Endodermal cell (in vitro differentiated cells): ENCODE measurements around the gene RNF150. TPM values are rescaled to one million over a fixed set of nuclear protein-coding genes. Genes with fewer than 3 reads are reported as not detected.

Experiments used
- DNase-seq: peaks from one replicate; pipeline ENCODE4 v3.0.0-alpha.2; 2017
- H3K27ac ChIP-seq: 2 replicates; pipeline ENCODE4 v1.5.1; 2013; ENCODE audit warnings: mild to moderate bottlenecking, low read depth, low read length, moderate library complexity
- H3K27me3 ChIP-seq: 2 replicates; pipeline ENCODE4 v1.6.1; 2013; ENCODE audit warnings: mild to moderate bottlenecking, low read length, moderate library complexity; ENCODE audit not compliant: insufficient read depth, control insufficient read depth, poor library complexity, severe bottlenecking
- H3K36me3 ChIP-seq: 2 replicates; pipeline ENCODE4 v1.7.0; 2013; ENCODE audit warnings: mild to moderate bottlenecking, low read length, moderate library complexity; ENCODE audit not compliant: control insufficient read depth, insufficient read depth
- H3K4me1 ChIP-seq: one replicate; pipeline ENCODE4 v1.7.0; 2013; ENCODE audit warnings: low read length; ENCODE audit not compliant: control insufficient read depth, insufficient read depth
- H3K4me3 ChIP-seq: 2 replicates; pipeline ENCODE4 v1.5.1; 2013; ENCODE audit warnings: mild to moderate bottlenecking, low read length, moderate library complexity
- H3K9ac ChIP-seq: 2 replicates; pipeline ENCODE4 v1.6.1; 2013; ENCODE audit warnings: mild to moderate bottlenecking, low read length, moderate library complexity; ENCODE audit not compliant: poor library complexity, severe bottlenecking; ENCODE audit errors: extremely low read depth
- H3K9me3 ChIP-seq: 2 replicates; pipeline ENCODE4 v1.6.1; 2013; ENCODE audit warnings: mild to moderate bottlenecking, low read length, moderate library complexity; ENCODE audit not compliant: control insufficient read depth
- H3K27ac Mint-ChIP-seq: 2 replicates; pipeline ENCODE4 v1.8.0; 2020; ENCODE audit warnings: mixed read lengths
- H3K27me3 Mint-ChIP-seq: 2 replicates; pipeline ENCODE4 v1.8.0; 2021; ENCODE audit warnings: mild to moderate bottlenecking, mixed read lengths; ENCODE audit not compliant: insufficient read depth
- H3K36me3 Mint-ChIP-seq: 2 replicates; pipeline ENCODE4 v1.8.0; 2020; ENCODE audit warnings: low read depth, mixed read lengths
- H3K4me1 Mint-ChIP-seq: 2 replicates; pipeline ENCODE4 v1.8.0; 2020; ENCODE audit warnings: mixed read lengths
- H3K4me3 Mint-ChIP-seq: 2 replicates; pipeline ENCODE4 v1.8.0; 2020; ENCODE audit warnings: mild to moderate bottlenecking, moderate library complexity, mixed read lengths
- H3K9me3 Mint-ChIP-seq: 2 replicates; pipeline ENCODE4 v1.8.0; 2020; ENCODE audit warnings: mild to moderate bottlenecking, mixed read lengths
- CTCF ChIP-seq: fragments of 200-600 bp; sonication (generic); conservative IDR thresholded peaks from 2 replicates; pipeline ENCODE4 v1.5.0; 2021; ENCODE audit warnings: antibody characterized with exemption, mild to moderate bottlenecking
- WGBS, 2 experiments: methylation state at CpG; one replicate each; pipeline versions ENCODE4 v1.1.5 to v1.1.7; 2013; ENCODE audit warnings: missing lambda C conversion rate in 2 of 2, mixed read lengths in 1 of 2; ENCODE audit not compliant: insufficient coverage in 1 of 2, insufficient read length in 1 of 2; 5-methylcytosine and 5-hydroxymethylcytosine counted together
- total RNA-seq, 2 donors: library from RNA; stranded (reverse); fragmentation: NEBNext Ultra II Directional in 1 of 2; extraction: Animal tissue kit (Norgen Biotek cat#: 25700) in 1 of 2; gene quantifications; 2 replicates in 1 of 2; 3 replicates in 1 of 2; pipeline ENCODE4 v1.2.1, GENCODE V29; 2021

RNF150 gene
- total RNA-seq, 2 donors from 2014 or later: 8.2 to 10.4 TPM

- Histone ChIP-seq H3K4me1 (peaks cover 15% of the 10 kb centered on the region), H3K27me3 (no peaks in the 10 kb centered on the region), H3K4me3 (peak overlapping the region; percentile 4), H3K9ac (no peak overlapping the region), H3K36me3 (no peaks in the 10 kb centered on the region), H3K27ac (no peak overlapping the region), H3K9me3 (peaks cover 11% of the 10 kb centered on the region)
- 94% methylated on average over 2 of the region's 2 CpGs; no CpG with 5 or more reads in 1 of the 2 experiments for WGBS, 2 experiments
- Mint-ChIP-seq H3K4me1 (peaks cover 19% of the 10 kb centered on the region), H3K4me3 (no peak overlapping the region), H3K27me3 (no peaks in the 10 kb centered on the region), H3K27ac (no peak overlapping the region), H3K9me3 (peaks cover 13% of the 10 kb centered on the region), H3K36me3 (no peaks in the 10 kb centered on the region)
- no peak for TF ChIP-seq CTCF
- DNase-seq: no peak
These were observed 245.8 kb downstream of the RNF150 start for GRCh38 chr4:140887467-140887866.

DNA sequence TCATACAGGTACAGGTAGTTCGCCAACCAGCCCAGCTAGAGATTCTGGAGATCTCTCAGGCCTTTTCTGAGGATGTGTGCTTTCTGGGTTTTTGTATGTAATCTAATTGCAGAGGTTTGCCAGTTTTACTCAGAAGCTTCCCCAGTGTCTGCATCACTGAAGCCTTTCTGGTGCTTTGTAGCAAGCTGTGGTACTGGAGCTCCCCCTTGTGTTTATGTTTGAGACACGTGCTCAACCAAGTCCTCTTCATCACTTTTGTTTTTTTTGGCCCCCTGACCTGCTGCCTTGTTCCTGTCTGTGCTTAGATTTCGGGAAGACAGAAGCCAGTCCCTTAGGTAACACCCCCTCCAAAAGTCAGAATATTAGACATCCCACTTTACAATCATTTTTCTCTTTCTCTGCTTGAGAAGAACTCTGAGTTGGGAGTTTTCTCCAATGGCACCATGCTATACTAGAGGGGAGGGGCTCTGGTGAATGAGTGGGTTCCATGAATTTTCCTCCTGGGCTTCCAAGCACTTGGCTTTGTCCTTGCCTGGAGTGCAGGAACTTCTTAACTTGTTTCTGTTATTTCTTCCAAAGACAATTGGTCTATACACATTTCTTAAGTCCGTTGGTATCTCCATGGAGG, 248.7 kb downstream of the RNF150 start:
- Histone ChIP-seq H3K27me3 (no peaks in the 10 kb centered on the region), H3K4me1 (peaks cover 15% of the 10 kb centered on the region), H3K9ac (no peak overlapping the region), H3K9me3 (peaks cover 17% of the 10 kb centered on the region), H3K36me3 (no peaks in the 10 kb centered on the region), H3K27ac (no peak overlapping the region), H3K4me3 (no peak overlapping the region)
- H3K27ac Mint-ChIP-seq: no peak overlapping the region
- peak; percentile 87 for DNase-seq
- WGBS, 2 experiments: 38 to 49% methylated on average over 2 to 4 of the region's 4 CpGs
- TF ChIP-seq CTCF: peak; percentile 88
- H3K9me3 Mint-ChIP-seq: peaks cover 21% of the 10 kb centered on the region
- peaks cover 19% of the 10 kb centered on the region for H3K4me1 Mint-ChIP-seq
- no peaks in the 10 kb centered on the region for H3K36me3 Mint-ChIP-seq
- no peak overlapping the region for H3K4me3 Mint-ChIP-seq
- H3K27me3 Mint-ChIP-seq: no peaks in the 10 kb centered on the region

- Histone ChIP-seq H3K9me3 (peaks cover 16% of the 10 kb centered on the region), H3K27me3 (no peaks in the 10 kb centered on the region), H3K36me3 (no peaks in the 10 kb centered on the region), H3K4me3 (no peak overlapping the region), H3K9ac (no peak overlapping the region), H3K27ac (no peak overlapping the region), H3K4me1 (no peaks in the 10 kb centered on the region)
- H3K9me3 Mint-ChIP-seq: peaks cover 23% of the 10 kb centered on the region
- H3K27me3 Mint-ChIP-seq: no peaks in the 10 kb centered on the region
- H3K27ac Mint-ChIP-seq: no peak overlapping the region
- no peak for TF ChIP-seq CTCF
- no peak overlapping the region for H3K4me3 Mint-ChIP-seq
- no peaks in the 10 kb centered on the region for H3K36me3 Mint-ChIP-seq
- no peak for DNase-seq
- peaks cover 6% of the 10 kb centered on the region for H3K4me1 Mint-ChIP-seq
These were observed 255.5 kb downstream of the RNF150 start for GRCh38 chr4:140877781-140878180.
